RWPE1 (cell line): ENCODE results near the gene BID.

Experiments used
- CTCF ChIA-PET: fragments of 350-600 bp; sonication (Branson Sonifier 250); formaldehyde crosslinking; extraction: SDS; loops from one replicate; lab custom pipeline; 2021; lab: Yijun Ruan, JAX
- POLR2A ChIA-PET: fragments of 400-600 bp; formaldehyde crosslinking; extraction: SDS; loops from one replicate; lab custom pipeline; 2020; ENCODE audit warnings: antibody characterized with exemption; ENCODE audit not compliant: low non-redundant PET; lab: Yijun Ruan, JAX
- DNase-seq: peaks from one replicate; pipeline ENCODE4 v3.0.0; 2012; ENCODE audit warnings: low spot score
- H3K27ac ChIP-seq: fragments of 450-650 bp; 2 replicates; pipeline ENCODE4 v1.5.1; 2017
- CTCF ChIP-seq: fragments of 450-650 bp; conservative IDR thresholded peaks from 2 replicates; pipeline ENCODE4 v1.5.1; 2017; ENCODE audit warnings: low read depth, mild to moderate bottlenecking

Gene BID

GRCh38 chr22:17818180-17818579 lies 43.9 kb upstream of the BID start:
- no peak for TF ChIP-seq CTCF
- DNase-seq = no peak
- ChIA-PET POLR2A (no interaction called here), CTCF (interaction anchor here (0.6 to 1.0 kb wide), 2 partner anchors 8 to 12 kb away, joined by 3 to 5 read pairs; no protein-coding TSS in a partner anchor)
- H3K27ac ChIP-seq = no peak overlapping the region

DNA sequence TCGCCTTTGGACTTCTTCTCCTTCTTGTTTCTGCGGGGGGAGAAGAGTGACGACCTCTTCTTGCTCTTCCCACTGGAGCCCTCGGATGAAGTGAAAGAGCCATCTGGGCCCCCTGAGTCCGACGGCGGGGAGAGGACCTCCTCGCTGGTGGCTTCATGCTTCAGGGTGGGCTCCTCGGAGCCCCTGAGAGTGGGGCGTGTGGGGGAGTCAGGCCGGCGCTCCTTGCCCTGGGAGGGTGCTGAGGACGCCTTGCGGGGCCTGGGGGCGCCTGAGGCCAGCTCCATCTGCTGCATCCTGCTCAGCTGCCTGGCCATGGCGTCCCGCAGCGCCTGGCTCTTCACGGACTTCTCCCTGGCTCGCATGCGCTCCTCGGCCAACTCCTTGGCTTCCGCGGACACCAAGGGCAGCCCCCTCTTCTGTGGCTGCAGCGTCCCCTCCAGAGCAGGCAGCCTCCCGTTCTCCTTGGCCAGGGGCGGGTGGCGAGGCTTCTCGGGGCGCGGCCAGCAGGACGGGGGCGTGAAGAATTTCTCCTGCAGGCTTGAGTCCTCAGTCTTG lies 43.3 kb upstream of the BID start:
- H3K27ac ChIP-seq = no peak overlapping the region
- TF ChIP-seq CTCF = no peak
- ChIA-PET POLR2A (no interaction called here), CTCF (no interaction called here)
- DNase-seq = no peak

- no peak for TF ChIP-seq CTCF
- POLR2A ChIA-PET = no interaction called here
- no peak for DNase-seq
- CTCF ChIA-PET = no interaction called here
- no peak overlapping the region for H3K27ac ChIP-seq
These were observed 42.8 kb upstream of the BID start for GRCh38 chr22:17817079-17817478.

GRCh38 chr22:17816649-17817048 lies 42.4 kb upstream of the BID start:
- no peak for TF ChIP-seq CTCF
- no peak for DNase-seq
- POLR2A ChIA-PET = no interaction called here
- CTCF ChIA-PET = no interaction called here
- no peak overlapping the region for H3K27ac ChIP-seq

GRCh38 chr22:17815703-17816254 lies 41.5 kb upstream of the BID start:
- ChIA-PET CTCF (no interaction called here), POLR2A (no interaction called here)
- DNase-seq = no peak
- H3K27ac ChIP-seq = no peak overlapping the region
- TF ChIP-seq CTCF = no peak

DNA sequence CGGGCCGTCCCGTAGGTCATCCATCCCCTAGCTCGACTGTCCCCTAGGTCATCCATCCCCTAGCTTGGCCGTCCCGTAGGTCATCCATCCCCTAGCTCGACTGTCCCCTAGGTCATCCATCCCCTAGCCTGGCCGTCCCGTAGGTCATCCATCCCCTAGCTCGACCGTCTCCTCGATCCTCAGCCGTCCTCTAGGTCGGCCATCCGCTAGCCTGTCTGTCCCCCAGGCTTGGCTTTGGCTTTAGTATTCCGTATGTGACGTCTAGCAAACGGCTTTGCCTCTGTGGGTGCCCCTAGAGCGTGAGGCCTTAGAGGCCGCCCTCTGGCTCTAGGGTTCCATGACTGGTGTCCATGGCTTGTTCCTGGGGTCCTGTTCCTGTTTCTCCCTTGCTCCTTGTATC lies 40.6 kb upstream of the BID start:
- no peak for TF ChIP-seq CTCF
- no peak for DNase-seq
- ChIA-PET CTCF (no interaction called here), POLR2A (no interaction called here)
- no peak overlapping the region for H3K27ac ChIP-seq
